Activated T-cell treated with anti-CD3 and anti-CD28 coated beads, Interleukin-2, amount 50 U/mL, for 1 hour (primary cell): Measurements from ENCODE around the gene PALS2.

Source experiments
- DNase-seq: peaks from one replicate; pipeline ENCODE4 v3.0.0-alpha.2; 2020

The PALS2 gene

GRCh38 chr7:24572997-24573553 is at the start of gene PALS2:
TSS of gene PALS2 (plus strand) at chr7:24573452. CDS start at chr7:24623668, 50,216 bp downstream.
- peak; percentile 86 for DNase-seq

GRCh38 chr7:24531255-24531654 is 42.0 kb upstream of the PALS2 start:
- DNase-seq = no peak

- DNase-seq = no peak
Measured at GRCh38 chr7:24536682-24537081, 36.6 kb upstream of the PALS2 start.

DNA sequence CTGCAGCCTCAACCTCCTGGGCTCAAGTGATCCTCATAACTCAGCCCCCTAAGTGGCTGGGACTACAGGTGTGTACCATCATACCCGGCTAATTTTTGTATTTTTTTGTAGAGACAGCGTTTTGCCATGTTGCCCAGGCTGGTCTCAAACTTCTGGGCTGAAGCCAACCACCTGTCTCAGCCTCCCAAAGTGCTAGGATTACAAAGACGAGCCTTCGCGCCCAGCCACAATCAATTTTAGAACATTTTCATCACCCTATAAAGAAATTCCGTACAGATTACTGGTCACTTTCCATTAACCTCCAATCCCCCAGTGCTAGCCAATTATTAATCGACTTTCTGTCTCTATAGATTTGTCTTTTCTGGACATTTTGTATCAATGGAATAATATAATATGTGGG is 32.3 kb upstream of the PALS2 start:
- no peak for DNase-seq

DNA sequence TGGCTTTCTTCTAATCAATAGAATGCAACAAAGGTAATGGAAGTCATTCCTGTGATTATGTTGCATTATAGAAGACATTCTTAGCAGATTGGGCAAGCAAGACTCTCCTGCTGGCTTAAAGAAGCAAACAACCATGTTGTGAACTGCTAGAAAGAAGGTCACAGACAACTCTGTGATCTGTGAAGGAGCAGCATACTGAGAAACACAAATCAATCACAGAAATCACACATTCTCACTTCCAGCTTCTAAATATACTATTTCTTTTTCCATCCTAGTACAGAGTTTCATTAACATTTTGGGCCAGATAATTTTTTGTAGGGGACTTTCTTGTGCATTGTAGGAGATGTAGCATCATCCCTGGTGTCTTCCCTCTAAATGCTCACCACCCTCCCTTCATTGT is 28.0 kb upstream of the PALS2 start:
- no peak for DNase-seq

- DNase-seq = no peak
Measured at GRCh38 chr7:24548390-24548789, 24.9 kb upstream of the PALS2 start.

DNA sequence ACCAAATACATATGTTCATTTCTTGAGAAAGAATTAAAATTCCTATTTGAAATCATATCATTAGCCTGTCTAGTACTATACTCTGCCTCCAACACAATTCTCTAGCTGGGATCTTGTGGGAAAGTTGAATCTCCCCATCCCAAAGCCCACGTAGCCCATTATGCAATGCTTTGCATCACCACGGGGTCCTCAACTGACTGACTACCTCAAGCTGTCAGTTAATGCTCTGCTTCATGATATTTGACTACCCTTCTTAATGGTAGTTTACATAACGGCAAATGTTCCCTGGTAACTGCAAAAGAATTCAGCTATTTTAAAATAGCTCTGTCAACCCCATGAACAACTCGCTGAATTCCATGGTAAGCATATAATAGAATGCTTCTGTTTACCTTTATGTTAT is 23.3 kb upstream of the PALS2 start:
- DNase-seq = no peak

GRCh38 chr7:24555184-24555583 is 18.1 kb upstream of the PALS2 start:
- no peak for DNase-seq

DNA sequence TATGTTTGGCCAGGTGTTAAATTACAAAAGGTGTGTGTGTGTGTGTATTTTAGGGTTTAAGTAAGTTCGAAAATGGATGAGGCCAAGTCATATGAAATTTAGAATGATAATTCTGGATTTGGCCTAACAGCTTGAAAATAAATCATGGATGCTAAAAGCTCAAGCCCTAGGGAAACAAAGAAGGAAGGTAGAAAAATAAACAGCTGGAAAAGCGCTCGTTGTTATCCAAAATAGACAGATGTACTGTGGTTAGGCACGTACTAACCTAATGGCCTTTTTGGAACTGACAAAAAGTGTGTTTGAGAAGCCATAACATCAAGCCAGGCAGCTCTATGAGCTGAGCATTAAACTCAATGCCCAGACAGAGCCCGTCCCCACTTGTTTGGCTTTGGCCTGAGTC is 17.5 kb upstream of the PALS2 start:
- DNase-seq = no peak

- no peak for DNase-seq
Measured at GRCh38 chr7:24560772-24561171, 12.5 kb upstream of the PALS2 start.

- no peak for DNase-seq
Measured at GRCh38 chr7:24566274-24566673, 7.0 kb upstream of the PALS2 start.

DNA sequence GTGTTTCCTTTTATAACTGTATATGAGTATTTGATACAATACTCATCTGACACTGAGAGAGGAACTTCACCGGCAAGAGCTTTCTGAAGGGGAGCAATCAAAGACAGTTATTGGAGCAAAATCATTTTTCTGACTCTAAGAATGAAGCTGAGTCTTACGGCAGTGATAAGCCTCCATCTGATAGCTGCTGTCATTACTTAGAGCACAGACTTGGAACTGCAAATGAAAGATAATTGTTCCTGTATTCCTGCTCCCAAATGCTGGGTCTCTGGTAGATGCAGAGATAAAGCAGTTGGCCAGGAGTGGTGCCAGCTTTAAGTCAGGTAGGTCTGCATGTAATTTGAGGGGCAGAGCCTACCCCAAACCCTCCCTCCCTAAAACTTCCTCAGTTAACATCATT is 2.3 kb upstream of the PALS2 start:
- DNase-seq = no peak

- DNase-seq = no peak
Measured at GRCh38 chr7:24572016-24572392, 1.2 kb upstream of the PALS2 start.

DNA sequence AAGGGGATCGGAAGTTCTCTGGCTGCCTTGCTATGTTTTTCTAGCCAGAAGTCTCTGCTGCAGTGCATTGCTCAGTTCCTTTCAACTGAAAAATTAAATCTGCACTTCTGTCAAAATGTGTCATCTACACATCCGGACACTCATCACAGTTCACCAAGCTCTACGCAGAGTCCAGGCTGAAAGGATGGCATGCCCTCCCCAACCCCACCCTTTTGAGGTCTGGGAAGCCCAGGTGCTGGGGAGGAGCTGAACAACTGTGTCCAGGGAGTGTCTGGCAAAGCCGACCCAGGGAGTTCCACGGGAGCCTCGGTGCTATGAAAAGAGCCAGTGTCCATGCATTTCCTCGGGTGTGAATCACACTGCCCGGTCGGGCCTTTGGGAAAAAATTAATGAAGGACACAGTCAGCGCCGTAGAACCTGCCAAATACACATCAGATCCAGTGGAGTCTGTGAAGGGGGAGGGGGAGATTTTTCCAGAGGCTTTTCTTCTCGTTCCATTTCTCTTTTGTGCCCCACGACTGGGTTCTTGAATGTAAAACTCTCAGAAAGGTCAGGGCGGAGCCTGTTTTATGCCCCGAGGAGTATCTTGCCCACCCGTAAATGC is 757 bp upstream of the PALS2 start:
- DNase-seq = peak; percentile 52

- peak; percentile 64 for DNase-seq
Measured at GRCh38 chr7:24573554-24574338, 494 bp downstream of the PALS2 start.

DNA sequence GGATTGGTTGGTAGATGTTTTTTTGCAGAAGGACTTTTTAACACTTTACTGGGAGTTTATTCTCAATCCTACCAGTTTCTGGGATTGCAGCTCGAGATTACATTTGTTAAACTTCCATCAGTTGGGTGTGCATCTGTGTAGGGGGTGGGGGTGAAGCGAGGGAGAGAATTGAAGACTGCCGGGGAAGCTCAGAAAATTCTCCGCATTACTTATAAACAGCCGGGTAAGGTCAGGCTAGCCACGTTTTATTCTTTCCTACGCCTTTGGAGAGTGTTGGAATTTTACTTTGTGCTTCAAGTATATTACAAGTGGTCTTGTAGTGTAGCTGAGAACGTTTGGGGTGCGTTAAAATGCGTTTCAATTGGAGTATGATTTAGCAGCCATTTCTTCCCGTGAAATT is 1.1 kb downstream of the PALS2 start:
- DNase-seq = no peak

- DNase-seq = no peak
Measured at GRCh38 chr7:24574950-24575349, 1.7 kb downstream of the PALS2 start.

DNA sequence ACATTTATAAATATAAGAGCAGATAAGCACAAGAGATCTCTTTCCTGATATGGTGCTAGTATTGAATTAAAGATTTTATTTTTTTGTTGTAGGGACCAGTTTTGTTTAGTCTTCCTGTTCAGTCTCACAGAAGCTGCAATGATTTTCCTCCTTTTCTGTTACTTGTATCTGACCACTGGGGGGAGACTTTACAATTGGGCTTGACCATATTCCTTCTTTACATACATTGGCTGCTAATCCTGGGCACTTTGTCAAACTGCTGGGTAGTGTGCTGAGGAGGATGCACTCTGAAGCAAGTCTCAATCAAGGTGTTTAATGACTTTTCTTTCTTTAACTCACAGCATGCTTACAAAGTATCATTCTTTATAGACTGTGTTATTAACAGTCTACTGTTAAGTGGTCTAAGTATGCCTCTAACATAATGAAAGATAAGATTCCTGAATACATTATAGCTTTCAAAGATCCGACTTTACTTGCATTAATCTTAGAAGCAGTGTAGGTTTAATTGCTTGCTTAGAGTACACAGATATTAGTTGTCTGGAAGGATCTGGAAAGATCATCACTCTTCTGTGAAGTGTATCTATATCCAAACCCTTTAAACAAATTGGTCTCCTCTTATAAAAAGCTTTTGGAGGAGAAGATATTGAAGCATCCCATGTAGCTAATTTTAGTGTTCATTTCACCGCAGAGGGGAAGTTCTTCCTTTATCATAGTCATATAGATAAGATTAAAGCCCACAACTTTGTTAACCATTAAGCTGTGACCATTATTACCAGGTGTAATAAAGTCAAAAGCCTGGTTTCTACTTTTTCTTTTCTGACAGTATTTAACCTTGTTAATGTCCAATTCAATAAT is 3.1 kb downstream of the PALS2 start:
- DNase-seq = no peak

DNA sequence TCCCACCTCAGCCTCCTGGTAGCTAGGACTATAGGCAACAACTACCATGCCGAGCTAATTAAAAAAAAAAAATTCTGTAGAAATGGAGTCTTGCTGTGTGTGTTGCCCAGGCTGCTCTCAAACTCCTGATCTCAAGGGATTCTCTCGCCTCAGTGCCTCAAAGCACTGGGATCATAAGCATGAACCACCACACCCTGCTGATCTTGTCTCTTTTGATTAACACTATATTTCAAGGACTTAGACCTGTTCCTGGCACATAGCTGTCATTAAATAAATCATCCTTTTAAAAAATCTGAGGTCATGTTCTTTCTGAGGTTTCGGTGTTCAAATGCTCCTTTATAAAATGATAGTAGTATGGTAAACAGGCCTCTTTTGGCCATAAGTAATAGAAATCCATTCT is 4.8 kb downstream of the PALS2 start:
- DNase-seq = no peak

GRCh38 chr7:24580283-24580946 is 7.2 kb downstream of the PALS2 start:
- DNase-seq = no peak

GRCh38 chr7:24582166-24582565 is 8.9 kb downstream of the PALS2 start:
- no peak for DNase-seq

- DNase-seq = peak; percentile 58
Measured at GRCh38 chr7:24587853-24588252, 14.6 kb downstream of the PALS2 start.

DNA sequence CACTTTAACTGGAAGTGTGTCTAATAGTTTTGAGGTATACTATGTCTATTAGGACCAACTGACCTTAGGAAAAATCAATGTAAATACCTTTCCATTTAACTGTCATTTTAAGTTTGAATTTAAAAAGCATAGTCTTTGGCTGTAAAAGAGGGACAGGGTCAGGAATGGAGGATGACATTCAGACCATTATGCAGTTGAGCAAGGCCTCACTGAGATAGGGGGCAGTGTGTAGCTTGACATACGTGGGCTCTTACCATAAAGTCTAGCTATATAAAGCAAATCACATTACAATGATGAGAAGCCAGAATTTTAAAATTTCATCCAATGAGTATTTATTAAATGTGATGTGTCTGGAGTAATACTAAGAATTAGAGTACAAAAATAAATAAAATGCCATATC is 17.9 kb downstream of the PALS2 start:
- no peak for DNase-seq
